Epithelial cell of alveolus of lung (primary cell): ENCODE data around the gene SLC25A27. TPM values are rescaled to one million over a fixed set of nuclear protein-coding genes. Genes with fewer than 3 reads are reported as not detected.

Experiments used
- total RNA-seq: library from RNA; depleted of rRNA; stranded (reverse); fragments of >200 nt; gene quantifications from 2 replicates; pipeline ENCODE4 v1.2.1, GENCODE V29; 2015

The SLC25A27 gene, protein sequence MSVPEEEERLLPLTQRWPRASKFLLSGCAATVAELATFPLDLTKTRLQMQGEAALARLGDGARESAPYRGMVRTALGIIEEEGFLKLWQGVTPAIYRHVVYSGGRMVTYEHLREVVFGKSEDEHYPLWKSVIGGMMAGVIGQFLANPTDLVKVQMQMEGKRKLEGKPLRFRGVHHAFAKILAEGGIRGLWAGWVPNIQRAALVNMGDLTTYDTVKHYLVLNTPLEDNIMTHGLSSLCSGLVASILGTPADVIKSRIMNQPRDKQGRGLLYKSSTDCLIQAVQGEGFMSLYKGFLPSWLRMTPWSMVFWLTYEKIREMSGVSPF
- total RNA-seq, result 1.0 and 7.9 TPM in 2 replicates

DNA sequence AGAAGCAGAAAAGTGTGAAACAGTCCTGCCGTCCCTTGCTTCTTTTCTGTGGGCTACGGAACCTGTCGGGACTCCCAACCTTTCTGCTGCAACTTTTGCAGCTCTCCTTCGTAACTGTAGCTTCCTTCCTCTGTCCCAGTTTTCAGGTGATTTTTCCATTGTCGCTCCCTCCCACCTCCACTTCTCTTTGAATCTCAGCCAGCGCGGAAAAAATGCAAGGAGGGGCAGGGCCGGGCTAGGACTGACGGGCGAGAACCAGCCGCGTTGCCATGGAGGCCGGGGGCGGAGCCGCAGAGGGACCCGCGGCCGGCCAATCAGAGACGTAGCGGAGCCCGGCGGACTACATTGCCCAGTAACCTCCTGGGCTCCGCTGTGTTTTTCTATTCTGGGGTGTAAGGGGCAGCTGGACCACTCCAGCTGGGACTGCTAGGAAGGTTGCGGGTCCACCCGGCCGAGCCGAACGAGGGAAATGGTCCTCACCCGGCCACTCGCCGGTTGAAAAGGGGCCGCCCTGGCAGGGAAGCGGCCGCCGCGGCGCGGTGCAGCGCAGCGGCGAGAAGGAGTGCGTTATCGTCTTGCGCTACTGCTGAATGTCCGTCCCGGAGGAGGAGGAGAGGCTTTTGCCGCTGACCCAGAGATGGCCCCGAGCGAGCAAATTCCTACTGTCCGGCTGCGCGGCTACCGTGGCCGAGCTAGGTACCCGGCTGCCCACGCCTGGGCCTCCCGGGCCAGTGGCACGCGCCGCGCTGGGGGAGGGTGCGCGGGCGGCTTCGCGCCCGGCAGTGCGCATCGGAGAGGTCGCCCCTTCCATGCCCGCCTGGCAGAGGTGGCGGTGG, at the start of gene SLC25A27, which contains the start of gene CYP39A1:
SLC25A27 (plus strand) TSS at position 373 of the 836 bp plus-strand sequence; CDS start at position 591, 218 bp downstream.
CYP39A1 (minus strand) TSS at position 216 of the 836 bp plus-strand sequence. CDS start 236 bp downstream, outside the sequence.

DNA sequence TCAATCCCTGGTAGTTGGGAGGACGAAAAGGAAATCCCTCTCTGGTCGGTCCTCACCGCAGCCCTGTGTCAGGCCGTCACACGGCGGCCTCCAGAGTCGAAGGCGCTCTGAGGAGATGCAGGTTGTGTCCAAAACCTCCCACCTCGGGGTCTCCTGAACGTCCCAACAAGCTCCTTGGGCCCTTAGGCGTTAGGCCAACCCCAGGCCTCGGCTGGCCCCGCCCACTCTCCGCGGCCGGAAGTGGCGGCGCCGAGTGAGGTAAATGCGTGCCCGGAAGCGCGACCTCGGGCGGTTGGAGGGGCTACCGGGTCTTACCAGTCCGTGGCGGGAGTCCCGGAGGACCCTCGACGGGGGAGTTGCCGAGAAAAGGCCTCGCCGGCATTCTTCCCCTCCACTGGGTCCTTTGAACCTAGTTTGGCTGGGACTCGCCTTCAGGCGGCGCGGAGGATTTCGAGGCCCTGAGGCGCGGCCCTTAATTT, 34.9 kb downstream of the SLC25A27 start, which contains the start of gene TDRD6:
TDRD6 (plus strand) TSS at position 267 of the 479 bp plus-strand sequence. CDS start 244 bp downstream, outside the sequence.

Other genes with a start within 250 kb of the SLC25A27 start
- gene RCAN2, start 161.5 kb upstream of the SLC25A27 start, total RNA-seq, result 5.3 and 5.9 TPM in 2 replicates
- 1.9 and 3.4 TPM in 2 replicates for gene CYP39A1, start 157 bp upstream of the SLC25A27 start, total RNA-seq
- 0.16 TPM in 1 of 2 replicates, not detected in the other for gene TDRD6, start 34.9 kb downstream of the SLC25A27 start, total RNA-seq
- 0.13 TPM in 1 of 2 replicates, not detected in the other for gene PLA2G7, start 82.4 kb downstream of the SLC25A27 start, total RNA-seq
- gene ANKRD66, start 94.0 kb downstream of the SLC25A27 start, total RNA-seq, result not detected in 2 replicates
- gene MEP1A, start 140.4 kb downstream of the SLC25A27 start, total RNA-seq, result not detected in 2 replicates